Tibial nerve (tissue), 4 donors: ENCODE data around the gene MGMT. TPM values are rescaled to one million over a fixed set of nuclear protein-coding genes. Genes with fewer than 3 reads are reported as not detected.

Experiments used
- DNase-seq, 2 donors: peaks; one replicate each; pipeline ENCODE4 v3.0.0-alpha.2; 2019; ENCODE audit warnings: low spot score in 2 of 2
- H3K27ac ChIP-seq, 4 donors: fragments of 200-600 bp; sonication (generic) in 3 of 4; one replicate each; pipeline ENCODE4 v1.5.1; 2017 to 2019; ENCODE audit warnings: mild to moderate bottlenecking in 1 of 4
- H3K27me3 ChIP-seq, 2 donors: fragments of 200-600 bp; sonication (generic) in 1 of 2; one replicate each; pipeline versions ENCODE4 v1.5.1 to v1.6.0; 2017 to 2019
- H3K36me3 ChIP-seq, 3 donors: fragments of 200-600 bp; sonication (generic); one replicate each; pipeline ENCODE4 v1.5.1; 2018 to 2019
- H3K4me1 ChIP-seq, 4 donors: fragments of 200-600 bp; sonication (generic) in 3 of 4; one replicate each; pipeline ENCODE4 v1.5.1; 2017 to 2019
- H3K4me3 ChIP-seq, 4 donors: fragments of 200-600 bp; sonication (generic) in 3 of 4; one replicate each; pipeline ENCODE4 v1.5.1; 2017 to 2019; ENCODE audit warnings: mild to moderate bottlenecking in 1 of 4, moderate library complexity in 1 of 4
- H3K9me3 ChIP-seq, 4 donors: fragments of 200-600 bp; sonication (generic) in 3 of 4; one replicate each; pipeline ENCODE4 v1.5.1; 2017 to 2019
- CTCF ChIP-seq, 5 experiments: fragments of 200-600 bp in 3 of 5; fragments of 450-650 bp in 2 of 5; sonication (generic) in 3 of 5; IDR thresholded peaks; one replicate each; pipeline ENCODE4 v1.5.1; 2016 to 2019; ENCODE audit warnings: antibody characterized with exemption in 5 of 5, mild to moderate bottlenecking in 3 of 5, moderate library complexity in 2 of 5
- EP300 ChIP-seq, 2 donors: sonication (generic); formaldehyde crosslinking; IDR thresholded peaks; one replicate each; pipeline ENCODE4 v1.6.1; 2017; ENCODE audit warnings: antibody characterized with exemption in 2 of 2, mild to moderate bottlenecking in 1 of 2
- POLR2A ChIP-seq, 2 donors: fragments of 450-650 bp; IDR thresholded peaks; one replicate each; pipeline ENCODE4 v1.6.1; 2017; ENCODE audit warnings: antibody characterized with exemption in 2 of 2, mild to moderate bottlenecking in 2 of 2, moderate library complexity in 2 of 2
- WGBS, 2 donors: methylation state at CpG; one replicate each; pipeline ENCODE4 v1.1.5; 2018; 5-methylcytosine and 5-hydroxymethylcytosine counted together
- total RNA-seq, 4 donors: library from RNA; depleted of rRNA; stranded (reverse); fragments of >200 nt; gene quantifications; one replicate each; pipeline ENCODE4 v1.1.0, GENCODE V29; 2016

The MGMT gene
- total RNA-seq, 4 donors from 2014 or later = 26.1 to 39.1 (median 33.7) TPM

GRCh38 chr10:129594811-129595210, 127.8 kb downstream of the MGMT start:
- TF ChIP-seq POLR2A (IDR thresholded peaks at IDR 0.05) (no peak), EP300 (IDR thresholded peaks at IDR 0.05) (no peak), CTCF (IDR thresholded peaks at IDR 0.05) (no peak)
- no peaks in the 10 kb centered on the region for H3K27me3 ChIP-seq
- peaks cover 0 to 7% (median 2%) of the 10 kb centered on the region in 4 donors for H3K9me3 ChIP-seq
- peaks cover 0 to 38% (median 0%) of the 10 kb centered on the region in 3 donors for H3K36me3 ChIP-seq
- 96 to 98% methylated on average over 15 of the region's 15 CpGs for WGBS, 2 donors
- no peak for DNase-seq
- H3K4me3 ChIP-seq = no peak overlapping the region
- no peaks in the 10 kb centered on the region for H3K4me1 ChIP-seq
- no peak overlapping the region for H3K27ac ChIP-seq

- DNase-seq = no peak
- 97 to 99% methylated on average over 4 of the region's 4 CpGs for WGBS, 2 donors
- no peak for TF ChIP-seq CTCF (IDR thresholded peaks at IDR 0.05)
- Histone ChIP-seq H3K4me1 (no peaks in the 10 kb centered on the region), H3K27ac (no peak overlapping the region), H3K36me3 (peaks cover 0 to 17% (median 0%) of the 10 kb centered on the region in 3 donors), H3K9me3 (peaks cover 0 to 7% (median 2%) of the 10 kb centered on the region in 4 donors), H3K27me3 (no peaks in the 10 kb centered on the region), H3K4me3 (no peak overlapping the region)
Measured at GRCh38 chr10:129598413-129598812, 131.4 kb downstream of the MGMT start.

GRCh38 chr10:129599160-129599559, 132.1 kb downstream of the MGMT start:
- Histone ChIP-seq H3K4me3 (no peak overlapping the region), H3K36me3 (peaks cover 0 to 9% (median 0%) of the 10 kb centered on the region in 3 donors), H3K27ac (no peak overlapping the region), H3K4me1 (no peaks in the 10 kb centered on the region), H3K9me3 (peaks cover 0 to under 1% (median 0%) of the 10 kb centered on the region in 4 donors), H3K27me3 (no peaks in the 10 kb centered on the region)
- TF ChIP-seq POLR2A (IDR thresholded peaks at IDR 0.05) (no peak), EP300 (IDR thresholded peaks at IDR 0.05) (no peak), CTCF (IDR thresholded peaks at IDR 0.05) (no peak)
- DNase-seq = no peak
- 98 to 99% methylated on average over 5 of the region's 5 CpGs for WGBS, 2 donors

- Histone ChIP-seq H3K4me1 (peaks cover 0 to 9% (median 0%) of the 10 kb centered on the region in 4 donors), H3K27me3 (no peaks in the 10 kb centered on the region), H3K36me3 (no peaks in the 10 kb centered on the region), H3K4me3 (no peak overlapping the region), H3K27ac (no peak overlapping the region), H3K9me3 (no peaks in the 10 kb centered on the region)
- DNase-seq = no peak
- TF ChIP-seq EP300 (IDR thresholded peaks at IDR 0.05) = no peak
- no peak for TF ChIP-seq CTCF (IDR thresholded peaks at IDR 0.05)
- no peak for TF ChIP-seq POLR2A (IDR thresholded peaks at IDR 0.05)
- WGBS, 2 donors = 77 to 80% methylated on average over 10 of the region's 10 CpGs
Measured at GRCh38 chr10:129601737-129602136, 134.7 kb downstream of the MGMT start.

GRCh38 chr10:129602938-129603535, 136.0 kb downstream of the MGMT start:
- H3K27ac ChIP-seq = no peak overlapping the region
- H3K9me3 ChIP-seq = no peaks in the 10 kb centered on the region
- no peak overlapping the region for H3K4me3 ChIP-seq
- no peak for TF ChIP-seq CTCF (IDR thresholded peaks at IDR 0.05)
- no peak for TF ChIP-seq EP300 (IDR thresholded peaks at IDR 0.05)
- no peak for TF ChIP-seq POLR2A (IDR thresholded peaks at IDR 0.05)
- H3K36me3 ChIP-seq = no peaks in the 10 kb centered on the region
- no peak for DNase-seq
- WGBS, 2 donors = 85 to 86% methylated on average over 6 of the region's 6 CpGs
- H3K27me3 ChIP-seq = no peaks in the 10 kb centered on the region
- H3K4me1 ChIP-seq = peaks cover 0 to 9% (median 0%) of the 10 kb centered on the region in 4 donors
